OCI-LY1 (cell line): ENCODE measurements around the gene SKAP1.
"Not testable (repeated sequence)": the region's sequence is repeated elsewhere in the genome, so short reads cannot be mapped to it uniquely, and the experiment has no call there.

ENCODE experiments used
- H2AFZ ChIP-seq: fragments of 200-600 bp; sonication (generic), shearing (Covaris generic); 2 replicates; pipeline ENCODE4 v1.6.0; 2014; ENCODE audit warnings: antibody characterized with exemption, mild to moderate bottlenecking, low read length
- H3F3A ChIP-seq: fragments of 200-600 bp; sonication (generic), shearing (Covaris generic); 2 replicates; pipeline ENCODE4 v1.6.0; 2014; ENCODE audit warnings: mild to moderate bottlenecking, antibody characterized with exemption, low read length, moderate library complexity; ENCODE audit not compliant: insufficient read depth
- H3K27ac ChIP-seq: fragments of 200-600 bp; sonication (generic); 2 replicates; pipeline ENCODE4 v1.5.1; 2014; ENCODE audit warnings: low read length, mixed run types, mild to moderate bottlenecking, low read depth; ENCODE audit not compliant: poor library complexity, severe bottlenecking
- H3K27me3 ChIP-seq: fragments of 200-600 bp; sonication (generic); 2 replicates; pipeline ENCODE4 v1.6.0; 2014; ENCODE audit warnings: antibody characterized with exemption, mild to moderate bottlenecking, low read length, moderate library complexity; ENCODE audit not compliant: insufficient read depth
- H3K36me3 ChIP-seq: fragments of 200-600 bp; sonication (generic); 2 replicates; pipeline ENCODE4 v1.6.1; 2014; ENCODE audit warnings: mild to moderate bottlenecking, antibody characterized with exemption, low read length, moderate library complexity, mixed read lengths; ENCODE audit not compliant: insufficient read depth
- H3K4me1 ChIP-seq: fragments of 200-600 bp; sonication (generic); 2 replicates; pipeline ENCODE4 v1.5.1; 2014; ENCODE audit warnings: mild to moderate bottlenecking, low read length, moderate library complexity; ENCODE audit not compliant: insufficient read depth, severe bottlenecking
- H3K4me2 ChIP-seq: fragments of 200-600 bp; sonication (generic), shearing (Covaris generic); 2 replicates; pipeline ENCODE4 v1.6.1; 2014; ENCODE audit warnings: low read length
- H3K4me3 ChIP-seq: fragments of 200-600 bp; sonication (generic); 2 replicates; pipeline ENCODE4 v1.5.1; 2014; ENCODE audit warnings: low read length, low read depth, mild to moderate bottlenecking, mixed read lengths; ENCODE audit not compliant: poor library complexity, severe bottlenecking
- H3K79me2 ChIP-seq: fragments of 200-600 bp; shearing (Covaris generic); 2 replicates; pipeline ENCODE4 v1.6.1; 2016; ENCODE audit warnings: mixed run types, low read length, mixed read lengths; ENCODE audit not compliant: insufficient read depth
- H3K9ac ChIP-seq: fragments of 200-600 bp; sonication (generic), shearing (Covaris generic); 2 replicates; pipeline ENCODE4 v1.6.1; 2014; ENCODE audit warnings: mild to moderate bottlenecking, low read length, mixed read lengths
- H3K9me2 ChIP-seq: fragments of 200-600 bp; sonication (generic), shearing (Covaris generic); 2 replicates; pipeline ENCODE4 v1.6.1; 2014; ENCODE audit warnings: low read depth, mild to moderate bottlenecking, low read length, mixed read lengths
- H3K9me3 ChIP-seq: fragments of 200-600 bp; shearing (Covaris generic); 2 replicates; pipeline ENCODE4 v1.6.1; 2014; ENCODE audit warnings: low read length, mixed read lengths
- H4K20me1 ChIP-seq: fragments of 200-600 bp; sonication (generic), shearing (Covaris generic); 2 replicates; pipeline ENCODE4 v1.6.0; 2016; ENCODE audit warnings: mild to moderate bottlenecking, low read length; ENCODE audit not compliant: insufficient read depth
- EZH2 ChIP-seq: fragments of 200-600 bp; sonication (generic), shearing (Covaris generic); IDR thresholded peaks from 2 replicates; pipeline ENCODE4 v1.8.0; 2017; ENCODE audit warnings: borderline replicate concordance, mixed run types, mild to moderate bottlenecking, antibody characterized with exemption, low read length, moderate library complexity, mixed read lengths
- TF ChIP-seq, protein P1 (sequence below): fragments of 200-600 bp; sonication (generic), shearing (Covaris generic); IDR thresholded peaks from 2 replicates; pipeline ENCODE4 v1.5.1; 2017; ENCODE audit warnings: mild to moderate bottlenecking, antibody characterized with exemption, low read length, moderate library complexity, mixed read lengths

Gene SKAP1

DNA sequence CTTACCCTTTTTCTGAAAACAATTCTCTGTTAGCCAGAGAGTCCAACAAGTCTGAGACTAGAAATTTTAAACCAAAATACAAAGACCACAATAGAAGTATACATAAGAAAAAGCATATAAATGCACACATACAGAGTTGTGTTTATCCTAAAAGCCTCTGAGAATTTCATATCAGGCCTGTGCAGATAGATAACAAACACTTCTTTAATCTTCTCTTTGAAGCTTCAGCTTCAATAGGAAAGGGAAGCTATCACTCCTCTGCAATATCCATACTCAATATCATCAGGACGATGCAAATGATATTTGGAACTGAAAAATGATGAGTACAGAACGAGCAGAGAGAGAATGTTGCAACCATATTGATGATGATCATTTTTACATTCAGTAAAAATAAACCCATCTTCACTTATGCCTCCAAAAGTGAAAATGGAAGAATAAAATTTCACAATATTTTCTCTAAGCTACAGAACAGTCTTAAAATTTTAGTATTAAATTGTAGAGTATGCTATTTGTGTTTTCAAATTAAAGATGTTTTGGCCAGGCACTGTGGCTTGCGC, 61.6 kb downstream of the SKAP1 start:
- TF ChIP-seq, protein P1, sequence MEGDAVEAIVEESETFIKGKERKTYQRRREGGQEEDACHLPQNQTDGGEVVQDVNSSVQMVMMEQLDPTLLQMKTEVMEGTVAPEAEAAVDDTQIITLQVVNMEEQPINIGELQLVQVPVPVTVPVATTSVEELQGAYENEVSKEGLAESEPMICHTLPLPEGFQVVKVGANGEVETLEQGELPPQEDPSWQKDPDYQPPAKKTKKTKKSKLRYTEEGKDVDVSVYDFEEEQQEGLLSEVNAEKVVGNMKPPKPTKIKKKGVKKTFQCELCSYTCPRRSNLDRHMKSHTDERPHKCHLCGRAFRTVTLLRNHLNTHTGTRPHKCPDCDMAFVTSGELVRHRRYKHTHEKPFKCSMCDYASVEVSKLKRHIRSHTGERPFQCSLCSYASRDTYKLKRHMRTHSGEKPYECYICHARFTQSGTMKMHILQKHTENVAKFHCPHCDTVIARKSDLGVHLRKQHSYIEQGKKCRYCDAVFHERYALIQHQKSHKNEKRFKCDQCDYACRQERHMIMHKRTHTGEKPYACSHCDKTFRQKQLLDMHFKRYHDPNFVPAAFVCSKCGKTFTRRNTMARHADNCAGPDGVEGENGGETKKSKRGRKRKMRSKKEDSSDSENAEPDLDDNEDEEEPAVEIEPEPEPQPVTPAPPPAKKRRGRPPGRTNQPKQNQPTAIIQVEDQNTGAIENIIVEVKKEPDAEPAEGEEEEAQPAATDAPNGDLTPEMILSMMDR: no peak
- TF ChIP-seq EZH2: no peak
- no peaks in the 10 kb centered on the region for H3K79me2 ChIP-seq
- H3F3A ChIP-seq: no peaks in the 10 kb centered on the region
- H3K9me3 ChIP-seq: no peaks in the 10 kb centered on the region
- no peak overlapping the region for H3K9ac ChIP-seq
- no peaks in the 10 kb centered on the region for H3K27me3 ChIP-seq
- no peaks in the 10 kb centered on the region for H3K9me2 ChIP-seq
- no peak overlapping the region for H2AFZ ChIP-seq
- no peaks in the 10 kb centered on the region for H4K20me1 ChIP-seq
- no peak overlapping the region for H3K4me3 ChIP-seq
- no peak overlapping the region for H3K27ac ChIP-seq
- H3K4me2 ChIP-seq: no peak overlapping the region
- no peaks in the 10 kb centered on the region for H3K36me3 ChIP-seq
- no peaks in the 10 kb centered on the region for H3K4me1 ChIP-seq

DNA sequence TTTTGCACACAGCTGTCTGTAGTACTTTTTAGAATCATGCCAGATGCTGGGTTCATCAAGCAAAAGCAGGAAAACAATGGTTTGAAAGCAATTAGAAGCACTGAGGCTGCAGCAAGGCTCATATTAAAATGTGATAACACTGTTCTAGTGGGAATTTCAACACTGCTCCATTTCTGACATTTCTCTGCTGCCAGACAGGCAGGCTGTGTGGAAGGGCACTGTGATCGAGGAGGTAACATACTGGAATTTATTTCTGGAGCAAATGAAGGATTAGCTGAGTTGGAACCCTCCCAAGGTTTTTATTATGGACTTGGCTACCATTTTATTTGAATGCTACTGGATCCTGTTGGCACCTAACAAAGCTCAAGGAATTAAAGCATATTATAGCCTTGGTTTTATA, 66.9 kb downstream of the SKAP1 start:
- Histone ChIP-seq H3K4me1 (peaks cover 3% of the 10 kb centered on the region), H3K9me3 (no peaks in the 10 kb centered on the region), H3K79me2 (no peaks in the 10 kb centered on the region), H3K36me3 (no peaks in the 10 kb centered on the region), H3K4me2 (no peak overlapping the region), H3K27me3 (no peaks in the 10 kb centered on the region), H3K4me3 (no peak overlapping the region), H3K9me2 (no peaks in the 10 kb centered on the region), H3F3A (no peaks in the 10 kb centered on the region), H2AFZ (no peak overlapping the region), H3K27ac (no peak overlapping the region), H3K9ac (no peak overlapping the region), H4K20me1 (no peaks in the 10 kb centered on the region)
- TF ChIP-seq EZH2: no peak
- TF ChIP-seq, protein P1: no peak

GRCh38 chr17:48360861-48361633, 69.0 kb downstream of the SKAP1 start:
- not testable (repeated sequence) for H3K4me3 ChIP-seq, H3K27ac ChIP-seq, H4K20me1 ChIP-seq, H3K79me2 ChIP-seq, H3F3A ChIP-seq, H3K27me3 ChIP-seq, H3K9me2 ChIP-seq, H3K36me3 ChIP-seq, H3K9ac ChIP-seq, H3K9me3 ChIP-seq, H3K4me2 ChIP-seq, H2AFZ ChIP-seq, H3K4me1 ChIP-seq
